ENCODE results near the gene SMAP2. TPM values are rescaled to one million over a fixed set of nuclear protein-coding genes. Genes with fewer than 3 reads are reported as not detected.

The SMAP2 gene
- total RNA-seq, 1 donor from 2014 or later = 220 TPM

GRCh38 chr1:40393173-40393572 lies 19.6 kb downstream of the SMAP2 start:
- TF ChIP-seq CTCF (IDR thresholded peaks at IDR 0.05) = no peak
- peak overlapping the region; percentile 39 for H3K4me3 Mint-ChIP-seq
- peaks cover 55% of the 10 kb centered on the region for H3K36me3 Mint-ChIP-seq (ENCODE audit: low read depth)
- H3K9me3 Mint-ChIP-seq = no peaks in the 10 kb centered on the region
- H3K27ac Mint-ChIP-seq = peak overlapping the region; percentile 90
- POLR2A ChIA-PET = interaction anchor here (0.6 to 15.9 kb wide), 11 partner anchors 6 to 322 kb away, joined by 3 to 625 read pairs (median 5); partner anchors contain the start of genes COL9A2 and SMAP2
- no peak for DNase-seq
- CTCF ChIA-PET = interaction anchor here (0.6 to 2.8 kb wide), 3 partner anchors 12 to 371 kb away, joined by 3 to 13 read pairs (median 4); no protein-coding TSS in a partner anchor
- intact Hi-C loops (cut with micrococcal nuclease) = loop anchor here (5.0 kb wide), 1 partner anchor 351 kb away; the partner anchor contains the start of gene CAP1
- H3K4me1 Mint-ChIP-seq = peaks cover 100% of the 10 kb centered on the region
- peak; percentile 25 for ATAC-seq (ENCODE audit: low read depth)
- H3K27me3 Mint-ChIP-seq = no peaks in the 10 kb centered on the region

- TF ChIP-seq CTCF (IDR thresholded peaks at IDR 0.05) = no peak
- Mint-ChIP-seq H3K27me3 (no peaks in the 10 kb centered on the region), H3K4me3 (peak overlapping the region; percentile 32), H3K36me3 (ENCODE audit: low read depth) (peaks cover 45% of the 10 kb centered on the region), H3K9me3 (no peaks in the 10 kb centered on the region), H3K4me1 (peaks cover 97% of the 10 kb centered on the region), H3K27ac (peak overlapping the region; percentile 90)
- ChIA-PET POLR2A (interaction anchor here (0.6 to 15.9 kb wide), 8 partner anchors 15 to 336 kb away, joined by 3 to 625 read pairs (median 4); partner anchors contain the start of genes COL9A2 and SMAP2), CTCF (interaction anchor here (1.1 kb wide), 1 partner anchor 13 kb away, joined by 4 read pairs; no protein-coding TSS in a partner anchor)
- DNase-seq (no peak), ATAC-seq (ENCODE audit: low read depth) (peak; percentile 59)
- intact Hi-C loops (cut with micrococcal nuclease) = loop anchor here (1.0 to 5.0 kb wide), 2 partner anchors 8 to 352 kb away; partner anchors contain the start of gene CAP1
Measured at GRCh38 chr1:40394491-40395172, 21.1 kb downstream of the SMAP2 start.

GRCh38 chr1:40395190-40396175 lies 22.0 kb downstream of the SMAP2 start:
- H3K4me1 Mint-ChIP-seq = peaks cover 97% of the 10 kb centered on the region
- no peak overlapping the region for H3K4me3 Mint-ChIP-seq
- ATAC-seq (ENCODE audit: low read depth) (no peak), DNase-seq (no peak)
- POLR2A ChIA-PET = interaction anchor here (0.6 to 15.9 kb wide), 6 partner anchors 16 to 264 kb away, joined by 3 to 625 read pairs (median 4); partner anchors contain the start of gene SMAP2
- H3K36me3 Mint-ChIP-seq (ENCODE audit: low read depth) = peaks cover 38% of the 10 kb centered on the region
- CTCF ChIA-PET = interaction anchor here (1.4 kb wide), 1 partner anchor 9 kb away, joined by 7 read pairs; no protein-coding TSS in a partner anchor
- H3K9me3 Mint-ChIP-seq = no peaks in the 10 kb centered on the region
- no peak for TF ChIP-seq CTCF (IDR thresholded peaks at IDR 0.05)
- H3K27ac Mint-ChIP-seq = peak overlapping the region; percentile 90
- intact Hi-C loops (cut with micrococcal nuclease) = no loop called here
- H3K27me3 Mint-ChIP-seq = no peaks in the 10 kb centered on the region

GRCh38 chr1:40396420-40396819 lies 22.9 kb downstream of the SMAP2 start:
- peak overlapping the region; percentile 44 for H3K4me3 Mint-ChIP-seq
- POLR2A ChIA-PET = interaction anchor here (1.0 to 15.9 kb wide), 2 partner anchors 17 to 33 kb away, joined by 4 to 625 read pairs; partner anchors contain the start of gene SMAP2
- H3K4me1 Mint-ChIP-seq = peaks cover 97% of the 10 kb centered on the region
- ATAC-seq (ENCODE audit: low read depth) (no peak), DNase-seq (no peak)
- TF ChIP-seq CTCF (IDR thresholded peaks at IDR 0.05) = no peak
- peaks cover 33% of the 10 kb centered on the region for H3K36me3 Mint-ChIP-seq (ENCODE audit: low read depth)
- no peaks in the 10 kb centered on the region for H3K9me3 Mint-ChIP-seq
- H3K27ac Mint-ChIP-seq = peak overlapping the region; percentile 90
- intact Hi-C loops (cut with micrococcal nuclease) = no loop called here
- H3K27me3 Mint-ChIP-seq = no peaks in the 10 kb centered on the region
- CTCF ChIA-PET = interaction anchor here (1.4 kb wide), 1 partner anchor 8 kb away, joined by 7 read pairs; no protein-coding TSS in a partner anchor

All from activated B cell treated with CpG ODN at 0.5 μM for 24 hours (primary cell).